GM18868 (cell line): ENCODE data around the gene ZNG1A.
"Not testable (repeated sequence)": the region's sequence is repeated elsewhere in the genome, so short reads cannot be mapped to it uniquely, and the experiment has no call there.

ENCODE experiments used
- ATAC-seq: cut with Tn5 transposase; IDR thresholded peaks from one replicate; pipeline ENCODE4 v1.9.1; 2021; ENCODE audit warnings: mild to moderate bottlenecking, moderate library complexity; ENCODE audit not compliant: unreplicated experiment

Gene ZNG1A

GRCh38 chr9:99867-100266 lies 79.0 kb downstream of the ZNG1A start:
- ATAC-seq, result not testable (repeated sequence)

- ATAC-seq, result not testable (repeated sequence)
These were observed 80.1 kb downstream of the ZNG1A start for GRCh38 chr9:98775-99174.

- ATAC-seq, result not testable (repeated sequence)
These were observed 83.9 kb downstream of the ZNG1A start for GRCh38 chr9:94992-95391.

- not testable (repeated sequence) for ATAC-seq
These were observed 84.5 kb downstream of the ZNG1A start for GRCh38 chr9:94323-94722.

- not testable (repeated sequence) for ATAC-seq
These were observed 84.9 kb downstream of the ZNG1A start for GRCh38 chr9:93909-94308.

GRCh38 chr9:90851-91250 lies 88.0 kb downstream of the ZNG1A start:
- ATAC-seq, result not testable (repeated sequence)

- peak; percentile 95 for ATAC-seq
These were observed 90.3 kb downstream of the ZNG1A start for GRCh38 chr9:88396-89037.

GRCh38 chr9:87860-88259 lies 91.0 kb downstream of the ZNG1A start:
- ATAC-seq, result not testable (repeated sequence)

GRCh38 chr9:87105-87504 lies 91.8 kb downstream of the ZNG1A start:
- not testable (repeated sequence) for ATAC-seq

- ATAC-seq, result not testable (repeated sequence)
These were observed 92.2 kb downstream of the ZNG1A start for GRCh38 chr9:86697-87096.

- not testable (repeated sequence) for ATAC-seq
These were observed 95.7 kb downstream of the ZNG1A start for GRCh38 chr9:82932-83689.

GRCh38 chr9:78333-78732 lies 100.5 kb downstream of the ZNG1A start:
- ATAC-seq, result not testable (repeated sequence)

GRCh38 chr9:76389-76788 lies 102.5 kb downstream of the ZNG1A start:
- ATAC-seq, result not testable (repeated sequence)

GRCh38 chr9:73900-74525 lies 104.8 kb downstream of the ZNG1A start:
- not testable (repeated sequence) for ATAC-seq

- not testable (repeated sequence) for ATAC-seq
These were observed 105.6 kb downstream of the ZNG1A start for GRCh38 chr9:73076-73899.
